NCI-H1417 treated with DMSO at 0.1 percent for 48 hours (cell line): Measurements from ENCODE around the gene SHISA3.
"Not testable (repeated sequence)": the region's sequence is repeated elsewhere in the genome, so short reads cannot be mapped to it uniquely, and the experiment has no call there.

Source experiments
- DNase-seq: peaks from one replicate; lab custom pipeline; 2025; lab: John Stamatoyannopoulos, UW

Gene SHISA3

DNA sequence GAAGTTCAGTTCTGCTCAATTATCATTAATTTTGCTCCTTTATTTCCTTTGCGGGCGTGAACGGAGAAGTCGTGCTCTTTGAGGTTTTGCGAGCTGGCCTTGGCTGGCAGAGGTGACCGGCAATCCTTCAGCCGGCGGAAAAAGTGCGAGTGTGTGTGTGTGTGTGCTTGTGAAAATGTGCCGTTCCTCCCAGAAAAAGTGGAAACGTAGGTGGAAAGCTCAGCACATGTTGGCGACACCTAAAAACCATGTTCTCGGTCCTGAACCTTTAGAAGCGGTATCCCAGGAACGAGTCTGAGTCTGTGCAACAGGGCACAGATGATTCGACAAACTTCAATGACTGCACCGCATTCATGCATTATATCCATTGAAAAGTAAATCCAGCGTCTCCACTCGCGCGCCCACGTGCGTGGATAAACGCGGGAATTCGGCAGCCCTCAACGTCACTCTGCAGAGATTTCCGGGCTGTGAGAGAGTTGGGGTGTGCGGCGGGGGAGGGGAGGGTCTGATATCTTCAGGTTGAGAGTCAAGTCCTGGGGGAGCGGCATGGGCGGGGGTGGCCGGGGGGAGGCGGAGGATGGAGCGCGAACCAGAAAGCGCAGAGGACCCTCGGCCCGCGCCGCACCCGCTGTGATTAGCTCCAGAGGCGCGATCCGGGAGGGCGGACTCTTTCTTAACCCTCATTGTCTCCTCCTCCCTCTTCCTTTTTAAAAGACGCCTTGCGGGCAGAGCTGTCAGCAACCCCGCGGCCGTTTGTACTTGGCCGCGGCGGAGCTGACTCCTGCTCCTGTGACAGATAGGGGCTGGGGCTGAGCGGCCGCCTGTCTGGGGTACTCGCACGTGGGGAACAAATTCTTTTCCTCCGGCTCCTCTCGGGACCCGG, at the start of gene SHISA3:
SHISA3 (plus strand) TSS at position 737 of the 883 bp plus-strand sequence. CDS start 569 bp downstream, outside the sequence.
- DNase-seq, result no peak

DNA sequence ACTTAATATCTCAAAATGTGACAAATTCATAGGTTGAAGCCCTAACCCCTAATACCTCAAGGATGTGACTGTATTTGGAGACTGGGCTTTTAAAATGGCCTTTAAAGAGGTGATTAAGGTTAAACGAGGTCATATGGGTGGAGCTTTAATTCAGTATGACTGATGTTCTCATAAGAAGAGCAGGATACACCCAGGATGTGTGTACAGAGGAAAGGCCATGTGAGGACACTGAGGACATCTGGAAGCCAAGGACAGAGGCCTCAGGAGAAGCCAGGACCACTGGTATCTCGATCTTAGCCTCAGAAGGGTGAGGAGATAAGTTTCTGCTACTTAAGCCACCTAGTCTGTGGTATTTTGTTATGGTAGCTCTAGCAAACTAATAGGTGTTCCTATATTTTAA, 49.0 kb upstream of the SHISA3 start:
- no peak for DNase-seq

DNA sequence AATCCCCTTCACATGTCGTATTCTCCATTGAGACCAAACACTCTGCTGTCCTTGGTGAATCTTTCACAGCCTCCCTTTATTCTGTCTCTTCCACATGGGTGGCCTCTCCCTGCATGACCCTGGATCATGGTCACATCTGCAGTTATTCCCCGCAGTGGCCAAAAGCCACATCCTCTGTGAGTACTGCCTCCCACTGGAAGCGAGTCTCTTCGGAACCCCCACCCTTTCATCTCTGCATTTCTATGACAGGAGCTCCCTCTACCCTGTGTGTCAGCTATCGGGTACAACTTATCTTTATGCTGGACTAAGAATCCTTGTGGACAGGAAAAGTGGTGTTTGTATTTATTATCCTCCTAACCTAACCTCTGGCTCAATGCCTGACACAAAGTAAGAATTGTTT, 48.6 kb upstream of the SHISA3 start:
- DNase-seq, result no peak

DNA sequence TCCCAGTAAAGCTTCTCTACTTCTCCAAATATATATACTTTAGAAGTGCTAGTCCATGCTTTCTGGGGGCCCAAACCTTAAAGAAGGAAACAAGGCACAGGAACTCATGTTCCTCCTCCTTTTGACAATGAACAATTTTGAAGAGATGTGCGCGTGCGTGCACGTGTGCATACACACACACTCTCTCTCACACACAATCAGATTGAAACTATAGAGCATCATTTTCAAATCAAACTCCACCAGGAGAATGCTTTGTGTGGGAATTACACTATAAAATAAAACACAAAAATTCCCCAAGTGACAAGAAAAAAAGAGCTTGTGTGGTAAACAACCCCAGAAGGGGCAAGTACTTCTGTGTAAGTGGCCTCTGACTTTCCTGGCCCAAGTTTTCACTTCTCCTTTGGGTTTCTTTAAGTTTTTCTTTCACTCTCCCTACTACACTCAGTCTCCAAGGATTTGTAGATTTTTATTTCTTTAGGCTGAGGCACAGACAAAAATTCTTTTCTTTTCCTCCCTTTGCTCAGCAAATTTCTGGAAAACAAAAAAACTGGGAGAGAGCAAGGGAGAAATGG, 46.6 kb upstream of the SHISA3 start:
- no peak for DNase-seq

DNA sequence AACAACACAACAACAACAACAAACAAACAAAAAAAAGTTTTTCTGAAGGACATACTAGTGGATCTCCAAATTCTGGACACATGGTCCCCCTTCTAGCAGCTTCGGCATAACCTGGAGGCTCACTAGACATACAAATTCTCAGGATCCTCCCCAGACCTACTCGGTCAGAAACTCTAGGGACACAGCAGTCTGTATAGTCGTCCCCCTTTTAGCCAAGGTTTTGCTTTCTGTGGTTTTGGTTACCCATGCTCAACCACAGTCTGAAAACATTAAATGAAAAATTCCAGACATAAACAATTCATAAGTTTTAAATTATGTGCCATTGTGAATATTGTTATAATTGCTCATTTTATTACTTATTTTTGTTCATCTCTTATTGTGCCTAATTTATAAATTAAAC, 45.2 kb upstream of the SHISA3 start:
- no peak for DNase-seq

DNA sequence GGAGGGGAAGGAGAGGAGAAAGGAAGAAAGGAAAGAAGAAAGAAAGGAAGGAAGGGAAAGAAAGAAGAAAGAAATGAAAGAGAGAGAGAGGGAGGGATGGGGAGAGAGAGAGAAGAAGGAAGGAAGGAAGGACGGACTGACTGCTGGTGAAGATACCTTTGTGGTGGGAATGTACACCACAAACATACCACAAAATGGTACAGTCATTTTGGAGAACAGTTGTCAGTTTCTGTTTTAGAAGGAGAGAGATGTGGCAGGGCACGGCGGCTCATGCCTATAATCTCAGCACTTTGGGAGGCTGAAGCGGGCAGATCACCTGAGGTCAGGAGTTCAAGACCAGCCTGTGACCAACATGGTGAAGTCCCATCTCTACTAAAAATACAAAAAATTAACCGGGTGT, 40.0 kb upstream of the SHISA3 start:
- no peak for DNase-seq

DNA sequence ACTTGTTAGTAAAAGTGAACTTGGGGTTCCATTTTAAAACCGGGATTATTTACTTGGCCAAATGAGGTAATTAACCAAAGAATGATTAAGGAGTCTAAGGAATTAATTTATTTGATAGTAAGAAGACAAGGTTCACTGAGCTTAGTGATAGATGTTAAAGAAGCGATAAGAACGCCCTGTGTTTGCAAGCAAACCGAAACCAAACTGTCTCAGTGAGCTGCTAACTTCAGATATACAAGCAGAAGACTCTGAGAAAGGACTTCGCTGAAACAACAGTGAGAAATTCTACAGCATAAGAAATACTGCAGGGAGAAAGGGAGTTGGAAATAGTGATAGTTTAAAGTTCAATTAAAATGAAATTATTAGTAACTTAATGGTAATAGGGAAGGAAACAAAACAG, 37.6 kb upstream of the SHISA3 start:
- no peak for DNase-seq

DNA sequence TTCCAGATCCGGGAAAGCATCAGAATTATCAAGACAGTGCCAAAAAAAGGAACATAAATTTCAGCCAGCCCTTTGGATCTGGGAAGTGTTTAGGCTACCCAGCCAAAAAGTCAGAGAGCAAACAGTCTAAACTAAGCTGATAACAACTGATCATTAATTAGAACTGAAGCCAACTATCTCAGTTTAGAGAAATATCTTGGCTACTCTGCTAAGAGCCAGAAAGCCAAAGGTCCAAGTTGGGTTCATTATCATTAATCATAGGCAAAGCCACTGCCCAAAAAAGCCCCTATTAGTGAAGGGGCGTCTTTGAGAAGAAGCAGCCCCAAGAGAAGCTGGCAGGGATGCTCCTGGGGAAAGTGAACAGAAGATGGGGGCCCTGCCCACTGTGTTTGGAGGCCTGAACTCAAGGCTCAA, 37.0 kb upstream of the SHISA3 start:
- DNase-seq, result no peak

DNA sequence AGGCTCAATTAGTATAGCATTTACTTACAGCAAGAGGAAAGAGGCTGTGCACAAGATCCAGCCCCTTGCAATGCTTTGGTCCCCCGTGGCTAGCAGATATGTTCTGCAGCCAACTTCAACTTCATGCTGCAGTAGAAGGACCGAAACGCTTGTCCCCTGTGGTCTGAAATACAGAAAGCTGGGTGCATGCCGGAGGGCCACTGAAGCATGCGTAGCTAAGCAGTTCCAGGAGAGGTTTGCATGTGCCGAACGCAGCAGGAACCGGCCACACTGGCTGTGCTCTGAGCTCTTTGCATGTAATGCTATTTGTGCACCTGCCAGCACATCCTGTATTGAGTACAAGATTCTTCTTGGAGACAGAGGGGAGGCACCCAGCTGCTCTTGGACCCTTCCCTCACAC, 35.8 kb upstream of the SHISA3 start:
- no peak for DNase-seq

DNA sequence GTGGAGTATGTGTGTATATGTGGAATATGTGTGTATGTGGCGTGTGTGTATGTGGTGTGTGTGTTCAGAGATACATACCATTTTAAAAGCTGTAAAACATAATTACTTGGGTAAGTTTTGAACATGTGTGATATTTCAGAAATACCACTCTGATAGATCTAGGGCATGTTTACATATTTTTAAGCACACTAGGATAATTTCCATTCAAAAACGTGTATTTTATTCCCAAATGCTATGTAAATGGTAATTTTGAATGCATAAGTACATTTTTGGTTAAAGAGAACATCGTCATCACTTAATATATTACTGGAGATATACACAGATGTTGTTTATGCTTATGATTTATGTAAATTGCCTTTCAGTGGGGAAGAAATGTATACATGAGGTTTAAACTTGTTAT, 34.7 kb upstream of the SHISA3 start:
- no peak for DNase-seq

DNA sequence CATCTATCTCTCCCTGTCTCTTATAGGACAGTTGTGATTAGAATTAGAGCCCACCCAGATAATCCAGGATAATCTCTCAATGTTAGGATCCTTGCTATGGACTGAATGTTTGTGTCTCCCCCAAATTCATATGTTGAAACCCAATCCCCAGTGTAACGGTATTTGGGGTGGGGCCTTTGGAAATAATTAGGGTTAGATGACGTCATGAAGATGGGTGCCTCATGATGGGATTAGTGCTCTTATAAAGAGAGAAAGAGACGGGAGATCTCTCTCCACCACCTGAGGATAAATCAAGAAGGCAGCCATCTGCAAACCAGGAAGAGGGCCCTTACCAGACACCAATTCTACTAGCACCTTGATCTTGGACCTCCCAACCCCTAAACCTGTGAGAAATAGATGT, 33.7 kb upstream of the SHISA3 start:
- no peak for DNase-seq

DNA sequence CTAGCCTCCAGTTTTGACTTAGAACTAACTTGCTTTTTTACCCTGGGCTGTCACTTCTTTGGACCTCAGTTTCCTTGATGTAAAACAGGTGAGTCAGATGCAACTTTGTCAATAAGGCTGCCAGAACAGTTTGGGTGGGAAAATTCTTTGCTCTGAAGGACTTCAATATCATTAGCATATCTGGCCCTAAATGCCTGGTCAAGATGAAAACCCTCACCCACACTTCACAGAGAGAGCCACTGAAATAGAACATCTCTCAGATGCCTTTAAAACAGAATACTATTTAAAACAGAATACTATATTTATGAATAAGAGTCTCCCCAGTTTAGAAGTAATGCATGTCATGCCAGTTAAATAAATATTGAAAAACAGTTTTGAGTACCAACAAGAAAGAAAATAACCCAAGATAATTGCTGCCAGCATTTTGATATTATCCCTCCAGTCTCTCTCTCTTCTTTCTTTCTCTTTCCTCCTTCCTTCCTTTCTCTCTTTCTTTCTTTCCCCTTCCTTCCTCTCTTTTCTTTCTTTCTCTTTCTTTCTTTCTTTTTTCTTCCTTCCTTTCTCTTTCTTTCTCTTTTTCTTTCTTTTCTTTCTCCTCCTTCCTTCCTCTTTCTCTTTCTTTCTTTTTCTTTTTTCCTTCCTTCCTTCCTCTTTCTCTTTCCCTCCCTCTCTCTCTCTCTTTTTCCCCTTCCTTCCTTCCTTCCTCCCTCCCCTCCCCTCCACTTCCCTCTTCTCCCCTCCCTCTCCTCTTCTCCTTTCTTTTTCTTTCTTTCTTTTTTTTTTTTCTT, 32.8 kb upstream of the SHISA3 start:
- DNase-seq, result no peak

DNA sequence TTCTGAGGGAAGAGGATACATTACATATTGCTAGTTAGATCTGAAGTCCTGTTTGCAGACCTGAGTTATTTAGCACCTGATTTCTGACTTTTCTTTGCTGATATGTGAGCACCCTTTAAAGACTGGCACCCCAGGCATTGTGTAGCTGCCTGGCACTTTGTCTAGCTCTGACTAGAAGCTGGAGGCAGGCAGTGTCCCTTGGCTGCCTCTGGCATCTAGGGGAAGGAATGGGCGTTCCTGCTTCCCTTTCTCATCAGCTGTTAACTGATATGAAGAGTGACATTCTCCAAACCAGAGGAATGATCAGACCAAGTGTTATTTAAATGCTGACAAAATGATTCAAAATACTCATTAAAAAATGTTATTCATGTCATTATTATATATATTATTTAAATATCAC, 30.3 kb upstream of the SHISA3 start:
- no peak for DNase-seq

DNA sequence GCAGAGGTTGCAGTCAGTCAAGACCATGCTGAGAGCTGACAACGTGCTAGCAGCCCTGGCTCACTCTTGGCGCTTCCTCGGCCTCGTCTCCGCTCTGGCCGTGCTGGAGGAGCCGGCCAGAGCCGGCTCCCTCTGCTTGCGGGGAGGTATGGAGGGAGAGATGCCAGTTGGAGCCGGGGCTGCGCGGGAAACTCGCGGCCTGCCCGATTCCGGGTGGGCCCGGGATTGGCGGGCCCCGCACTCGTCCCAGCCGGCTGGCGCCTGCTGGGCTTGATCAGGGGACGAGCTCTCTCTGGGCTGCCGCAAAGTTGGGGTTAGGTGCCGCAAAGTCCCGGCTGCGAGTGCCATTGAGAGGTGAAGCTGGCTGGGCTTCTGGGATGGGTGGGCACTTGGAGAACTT, 27.8 kb upstream of the SHISA3 start:
- no peak for DNase-seq

DNA sequence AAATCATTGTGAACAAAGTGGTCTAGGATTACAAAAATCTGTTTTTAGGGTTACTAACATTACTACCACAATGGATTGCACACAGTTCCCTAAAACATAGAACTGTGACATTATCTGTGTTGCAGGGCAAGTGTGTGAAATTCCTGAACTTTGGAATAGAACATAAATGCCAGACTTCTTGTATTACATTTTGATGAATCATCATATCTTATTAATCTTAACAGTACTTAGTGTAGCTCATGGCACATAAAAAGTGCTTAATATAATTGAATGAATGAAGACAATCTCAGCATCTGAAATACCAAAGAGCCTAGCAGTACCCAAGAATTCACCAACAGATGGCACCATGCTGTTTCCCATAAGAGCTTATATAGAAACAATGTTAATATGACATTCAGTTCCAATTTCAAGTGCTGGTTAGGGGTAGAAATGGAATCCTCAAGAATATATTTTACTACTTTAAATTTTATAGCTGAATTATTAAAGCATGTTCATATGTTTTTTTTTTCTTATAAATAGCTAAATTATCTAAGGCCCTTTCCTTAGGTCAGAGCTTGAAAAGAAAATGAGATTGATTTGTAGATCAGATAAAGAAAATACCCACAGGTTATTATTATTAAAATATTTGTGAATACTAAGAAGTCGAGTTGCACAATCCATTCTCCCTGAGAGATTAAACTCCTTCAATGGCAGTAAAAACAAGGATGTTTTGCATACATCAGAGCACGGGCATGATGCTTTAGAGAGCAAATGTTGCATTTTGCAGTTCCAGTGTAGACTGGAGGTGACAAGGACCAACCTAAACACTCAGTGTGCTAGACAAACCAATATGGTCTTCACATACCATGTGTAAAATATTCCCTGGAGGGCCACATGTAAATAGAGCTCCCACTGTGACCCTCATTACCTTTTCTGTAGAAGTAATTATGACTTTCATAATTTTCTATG, 25.7 kb upstream of the SHISA3 start:
- peak; percentile 5 for DNase-seq

DNA sequence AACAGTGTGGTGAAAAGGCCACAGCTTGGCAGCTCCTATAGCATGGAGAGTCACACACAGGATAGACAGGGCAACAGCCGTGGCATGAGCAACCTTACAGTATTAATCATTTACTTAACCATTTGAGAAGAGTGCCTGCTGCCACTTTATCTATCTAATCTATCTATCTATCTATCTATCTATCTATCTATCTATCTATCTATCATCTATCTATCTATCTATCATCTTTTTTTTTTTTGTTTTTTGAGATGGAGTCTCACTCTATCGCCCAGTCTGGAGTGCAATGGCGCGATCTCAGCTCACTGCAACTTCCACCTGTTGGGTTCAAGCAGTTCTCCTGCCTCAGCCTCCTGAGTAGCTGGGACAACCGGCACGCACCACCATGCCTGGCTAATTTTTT, 25.0 kb upstream of the SHISA3 start:
- DNase-seq, result not testable (repeated sequence)

DNA sequence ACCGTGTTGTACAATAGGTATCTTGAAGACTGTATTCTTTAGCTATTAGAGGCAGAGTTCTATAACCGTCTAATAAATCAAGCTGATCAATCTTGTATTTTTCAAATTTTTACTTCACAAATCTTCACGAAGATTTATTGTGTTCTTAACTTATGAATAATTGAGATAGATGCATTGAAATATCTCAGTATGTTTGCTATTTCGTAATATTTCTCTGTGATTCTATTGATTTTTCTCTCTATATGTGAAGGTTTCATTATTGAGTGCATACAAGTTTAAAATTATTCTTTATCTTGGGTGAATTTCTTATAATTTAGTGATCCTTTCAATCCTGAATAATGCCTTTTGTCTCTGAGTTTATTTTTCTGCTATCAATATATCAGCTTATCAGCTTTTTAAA, 19.8 kb upstream of the SHISA3 start:
- no peak for DNase-seq

DNA sequence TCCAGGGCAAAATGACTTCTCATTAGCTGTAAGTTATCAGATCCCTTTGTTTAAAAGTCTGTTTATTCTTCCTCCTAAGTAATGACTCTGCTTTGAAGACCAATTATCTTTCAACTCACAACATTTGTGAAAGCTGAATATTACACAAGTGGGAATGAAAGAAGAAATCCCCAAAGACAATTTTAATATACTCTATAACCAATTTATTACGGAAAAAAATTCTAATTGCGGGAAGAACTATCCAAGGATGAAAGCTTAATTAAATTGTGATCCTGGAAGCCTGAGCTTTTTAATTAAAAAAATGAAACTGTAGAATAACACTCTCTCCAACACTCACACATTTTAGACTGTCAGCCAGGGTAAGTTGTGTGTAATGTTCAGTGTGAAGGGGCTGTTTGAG, 15.6 kb upstream of the SHISA3 start:
- DNase-seq, result no peak

DNA sequence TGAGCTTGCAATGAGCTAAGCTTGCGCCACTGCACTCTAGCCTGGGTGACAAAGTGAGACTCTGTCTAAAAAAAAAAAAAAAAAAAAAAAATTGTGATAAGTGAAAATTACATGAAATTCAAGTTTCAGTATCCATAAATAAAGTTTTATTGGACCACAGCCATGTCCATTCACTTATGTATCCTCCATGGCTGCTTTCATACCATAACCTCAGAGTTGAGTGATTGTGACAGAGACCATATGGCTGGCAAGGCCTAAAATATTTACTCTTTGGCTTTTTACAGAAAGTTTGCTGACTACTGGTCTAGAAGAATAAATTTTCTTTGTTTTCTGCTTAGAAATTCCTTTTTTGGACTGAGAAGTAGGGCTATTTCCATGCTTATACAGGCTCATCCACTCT, 11.8 kb upstream of the SHISA3 start:
- DNase-seq, result no peak

DNA sequence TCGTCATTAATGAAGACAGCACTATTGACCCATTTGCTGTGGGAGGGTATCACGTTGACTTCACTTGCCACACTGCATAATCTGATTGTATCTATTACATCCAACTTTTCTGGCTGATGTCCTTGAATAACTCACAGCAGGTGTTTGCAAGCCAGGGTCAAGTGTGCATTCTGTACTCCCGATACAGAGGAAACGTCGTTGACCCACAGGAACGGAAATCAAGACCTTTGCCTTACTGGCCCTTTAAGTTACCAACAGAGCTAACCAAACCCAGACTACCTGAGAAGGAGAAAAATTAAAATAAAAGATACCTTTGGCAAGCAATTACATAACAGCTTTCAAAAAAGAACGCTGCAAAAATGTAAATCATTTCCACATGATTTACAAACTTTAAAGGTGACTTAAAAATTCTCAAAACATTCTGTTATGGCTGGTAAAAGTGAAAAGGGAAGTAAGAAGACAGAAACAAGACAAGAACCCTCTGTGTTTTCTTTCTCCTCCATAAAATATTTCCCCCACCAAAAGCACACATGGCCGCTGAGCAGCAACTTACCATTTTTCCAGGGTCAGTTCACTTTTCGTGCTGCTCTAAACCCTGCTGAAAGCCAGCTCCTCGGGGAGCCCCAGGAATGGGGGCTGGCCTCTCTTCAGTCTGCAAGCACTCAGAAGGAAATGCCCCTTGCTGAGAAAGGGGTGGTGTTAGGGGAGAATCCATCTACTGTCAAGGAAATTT, 6.5 kb upstream of the SHISA3 start:
- DNase-seq, result no peak

DNA sequence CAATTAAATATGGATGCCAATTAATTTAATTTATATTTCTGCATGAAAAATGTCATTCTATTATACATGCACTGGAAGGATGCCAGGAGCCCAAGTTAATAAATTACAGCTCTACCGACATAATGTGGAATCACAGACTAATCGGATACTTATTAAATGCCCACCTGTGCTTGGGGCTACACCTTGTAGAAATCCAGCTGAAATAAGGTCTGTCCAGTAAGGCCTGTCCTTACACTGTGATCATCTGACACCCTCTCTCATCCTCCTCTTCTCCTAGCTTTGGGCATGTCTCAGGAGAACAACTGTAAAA, 6.0 kb upstream of the SHISA3 start:
- no peak for DNase-seq
